ENCODE data around the gene ARHGAP18. TPM values are rescaled to one million over a fixed set of nuclear protein-coding genes. Genes with fewer than 3 reads are reported as not detected.

ARHGAP18 gene
- total RNA-seq, 1 donor from 2014 or later = 60.8 TPM

DNA sequence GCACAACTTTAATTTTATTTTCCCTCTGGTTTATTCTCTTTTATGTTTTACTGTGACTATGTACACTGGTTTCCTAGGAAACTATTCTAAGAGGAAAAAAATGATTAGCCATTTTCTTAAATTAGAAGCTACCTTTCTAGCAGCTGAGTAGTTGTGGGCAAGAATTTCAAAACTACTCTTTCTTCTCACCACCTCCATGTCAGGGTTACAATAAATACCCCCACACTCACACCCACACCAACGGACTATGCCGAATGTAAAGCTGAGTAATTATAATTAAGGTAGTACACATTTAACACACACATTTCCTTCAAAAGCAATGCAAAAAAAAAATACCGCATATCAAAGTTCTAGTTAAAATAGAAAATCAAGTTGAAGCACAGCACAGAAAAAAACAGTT lies 78.9 kb downstream of the ARHGAP18 start:
- DNase-seq (no peak), ATAC-seq (no peak)
- no peak overlapping the region for H3K27ac ChIP-seq
- TF ChIP-seq, protein P1, sequence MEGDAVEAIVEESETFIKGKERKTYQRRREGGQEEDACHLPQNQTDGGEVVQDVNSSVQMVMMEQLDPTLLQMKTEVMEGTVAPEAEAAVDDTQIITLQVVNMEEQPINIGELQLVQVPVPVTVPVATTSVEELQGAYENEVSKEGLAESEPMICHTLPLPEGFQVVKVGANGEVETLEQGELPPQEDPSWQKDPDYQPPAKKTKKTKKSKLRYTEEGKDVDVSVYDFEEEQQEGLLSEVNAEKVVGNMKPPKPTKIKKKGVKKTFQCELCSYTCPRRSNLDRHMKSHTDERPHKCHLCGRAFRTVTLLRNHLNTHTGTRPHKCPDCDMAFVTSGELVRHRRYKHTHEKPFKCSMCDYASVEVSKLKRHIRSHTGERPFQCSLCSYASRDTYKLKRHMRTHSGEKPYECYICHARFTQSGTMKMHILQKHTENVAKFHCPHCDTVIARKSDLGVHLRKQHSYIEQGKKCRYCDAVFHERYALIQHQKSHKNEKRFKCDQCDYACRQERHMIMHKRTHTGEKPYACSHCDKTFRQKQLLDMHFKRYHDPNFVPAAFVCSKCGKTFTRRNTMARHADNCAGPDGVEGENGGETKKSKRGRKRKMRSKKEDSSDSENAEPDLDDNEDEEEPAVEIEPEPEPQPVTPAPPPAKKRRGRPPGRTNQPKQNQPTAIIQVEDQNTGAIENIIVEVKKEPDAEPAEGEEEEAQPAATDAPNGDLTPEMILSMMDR (IDR thresholded peaks at IDR 0.05) = no peak
- H3K4me3 ChIP-seq = no peak overlapping the region
- H3K36me3 ChIP-seq = peaks cover 34% of the 10 kb centered on the region
- no peaks in the 10 kb centered on the region for H3K27me3 ChIP-seq
- H3K9me3 ChIP-seq = no peaks in the 10 kb centered on the region
- no peaks in the 10 kb centered on the region for H3K4me1 ChIP-seq
- intact Hi-C loops (cut with DNase I) = no loop called here

DNA sequence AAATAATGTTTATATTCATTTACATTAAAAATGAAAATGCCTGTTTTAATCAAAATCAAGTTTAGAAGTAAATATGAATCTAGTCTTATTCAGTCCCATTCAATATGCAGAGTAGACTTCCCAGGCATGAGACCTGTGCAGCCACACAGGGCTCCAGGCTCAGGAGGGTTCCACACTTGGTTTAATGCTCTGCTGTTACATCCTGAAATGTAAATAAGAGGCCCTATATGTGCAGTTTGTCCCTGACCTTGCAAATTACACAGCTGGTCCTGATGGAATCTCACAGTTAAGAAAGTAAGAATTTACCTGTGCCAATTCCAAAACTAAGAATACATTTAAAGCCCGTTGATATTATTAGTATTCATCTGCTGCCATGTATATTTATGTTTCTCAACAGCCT lies 79.4 kb downstream of the ARHGAP18 start:
- TF ChIP-seq, protein P1 (IDR thresholded peaks at IDR 0.05) = no peak
- Histone ChIP-seq H3K36me3 (peaks cover 34% of the 10 kb centered on the region), H3K9me3 (no peaks in the 10 kb centered on the region), H3K27ac (no peak overlapping the region), H3K4me3 (no peak overlapping the region), H3K4me1 (no peaks in the 10 kb centered on the region), H3K27me3 (no peaks in the 10 kb centered on the region)
- DNase-seq = no peak
- ATAC-seq = no peak
- intact Hi-C loops (cut with DNase I) = no loop called here

DNA sequence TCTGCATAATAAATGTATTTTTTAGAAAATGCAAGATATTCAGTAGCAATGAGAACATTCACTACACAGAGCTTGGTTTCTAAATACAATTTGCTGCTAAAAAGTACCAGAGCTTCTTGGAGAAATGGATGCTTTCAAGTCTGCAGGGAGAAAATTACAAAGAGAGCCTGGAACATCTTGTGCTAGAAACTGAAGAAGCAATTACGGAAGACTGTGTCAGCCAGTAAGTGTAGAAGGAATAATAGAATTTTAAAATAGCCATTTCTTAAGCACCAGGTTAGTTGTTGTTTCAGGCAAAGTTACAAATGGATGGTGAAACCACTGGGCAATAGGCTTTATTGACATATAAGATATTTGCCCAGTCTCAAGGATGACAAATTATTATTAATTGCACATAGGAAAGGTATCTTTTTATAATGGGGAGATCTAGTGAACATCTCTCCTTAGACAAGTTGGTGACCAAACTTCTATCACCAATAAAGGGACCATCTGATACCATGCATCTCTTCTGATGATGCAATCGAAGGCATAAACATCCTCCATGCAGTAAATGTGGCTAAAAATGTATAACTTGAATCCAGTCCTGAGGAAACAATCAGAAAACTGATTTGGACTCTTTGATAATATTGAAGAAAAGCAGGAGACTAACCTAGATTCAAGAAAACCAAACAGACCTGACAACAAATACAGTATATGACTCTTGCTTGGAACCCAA lies 81.7 kb downstream of the ARHGAP18 start:
- Histone ChIP-seq H3K27me3 (no peaks in the 10 kb centered on the region), H3K27ac (no peak overlapping the region), H3K36me3 (peaks cover 25% of the 10 kb centered on the region), H3K9me3 (no peaks in the 10 kb centered on the region), H3K4me1 (no peaks in the 10 kb centered on the region), H3K4me3 (no peak overlapping the region)
- TF ChIP-seq, protein P1 (IDR thresholded peaks at IDR 0.05) = no peak
- DNase-seq = no peak
- intact Hi-C loops (cut with DNase I) = no loop called here
- no peak for ATAC-seq

DNA sequence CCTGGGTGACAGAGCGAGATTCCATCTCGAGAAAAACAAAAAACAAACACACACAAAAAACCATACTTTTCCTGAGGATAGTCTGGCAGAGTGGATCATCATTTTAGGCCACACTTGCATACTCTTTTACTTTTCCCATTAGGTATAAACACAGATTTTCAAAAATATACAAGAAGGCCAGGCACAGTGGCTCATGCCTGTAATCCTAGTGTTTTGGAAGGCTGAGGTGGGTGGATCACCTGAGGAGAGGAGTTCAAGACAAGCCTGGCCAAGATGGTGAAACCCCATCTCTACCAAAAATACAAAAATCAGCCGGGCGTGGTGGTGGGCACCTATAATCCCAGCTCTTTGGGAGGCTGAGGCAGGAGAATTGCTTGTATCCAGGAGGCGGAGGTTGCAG lies 85.5 kb downstream of the ARHGAP18 start:
- TF ChIP-seq, protein P1 (IDR thresholded peaks at IDR 0.05) = no peak
- no peak overlapping the region for H3K4me3 ChIP-seq
- ATAC-seq (no peak), DNase-seq (no peak)
- no peak overlapping the region for H3K27ac ChIP-seq
- intact Hi-C loops (cut with DNase I) = no loop called here
- no peaks in the 10 kb centered on the region for H3K27me3 ChIP-seq
- H3K4me1 ChIP-seq = no peaks in the 10 kb centered on the region
- no peaks in the 10 kb centered on the region for H3K9me3 ChIP-seq
- H3K36me3 ChIP-seq = peaks cover 14% of the 10 kb centered on the region

DNA sequence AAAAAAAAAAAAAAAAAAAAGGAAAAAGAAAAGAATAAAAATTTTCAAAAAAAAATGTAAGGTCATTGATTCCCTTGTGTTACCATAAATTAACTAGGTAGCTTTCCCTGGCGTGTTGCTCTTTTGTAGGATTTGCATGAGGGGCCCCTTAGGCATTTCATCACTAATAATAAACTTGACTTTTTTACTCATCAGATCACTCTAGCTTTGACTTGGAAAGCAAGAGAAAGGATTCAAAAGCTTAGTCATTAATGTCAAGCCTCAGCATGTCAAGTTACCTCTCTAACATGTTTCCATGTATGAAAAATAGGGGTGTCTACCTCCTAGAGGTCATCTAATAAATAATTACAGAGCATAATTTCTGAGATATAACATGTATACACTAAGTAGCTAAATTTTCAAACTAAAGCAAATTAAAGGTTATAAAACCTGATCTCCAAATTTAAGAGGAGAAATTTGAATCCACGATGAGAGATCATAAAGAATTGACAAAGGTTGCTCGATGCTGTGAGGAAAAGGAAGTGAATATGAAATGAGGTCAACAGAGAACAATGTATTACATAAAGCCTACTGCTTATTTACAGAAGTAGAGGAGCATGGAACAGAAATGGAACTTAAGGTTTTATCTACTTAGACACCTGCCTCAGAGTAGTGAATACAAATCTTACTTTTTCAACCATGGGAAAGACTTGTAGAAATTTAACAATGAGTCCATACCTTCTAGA lies 86.8 kb downstream of the ARHGAP18 start:
- ATAC-seq (peak; percentile 53), DNase-seq (no peak)
- Histone ChIP-seq H3K4me3 (no peak overlapping the region), H3K27ac (peak overlapping the region; percentile 49), H3K9me3 (no peaks in the 10 kb centered on the region), H3K27me3 (no peaks in the 10 kb centered on the region), H3K4me1 (no peaks in the 10 kb centered on the region), H3K36me3 (peaks cover 13% of the 10 kb centered on the region)
- TF ChIP-seq, protein P1 (IDR thresholded peaks at IDR 0.05) = no peak
- intact Hi-C loops (cut with DNase I) = no loop called here
